GM19324 (cell line): Measurements from ENCODE around the gene TOMM5.

Source experiments
- ATAC-seq: cut with Tn5 transposase; IDR thresholded peaks from one replicate; pipeline ENCODE4 v1.9.1; 2021; ENCODE audit warnings: mild to moderate bottlenecking, moderate library complexity; ENCODE audit not compliant: unreplicated experiment, low FRiP score

Gene TOMM5

DNA sequence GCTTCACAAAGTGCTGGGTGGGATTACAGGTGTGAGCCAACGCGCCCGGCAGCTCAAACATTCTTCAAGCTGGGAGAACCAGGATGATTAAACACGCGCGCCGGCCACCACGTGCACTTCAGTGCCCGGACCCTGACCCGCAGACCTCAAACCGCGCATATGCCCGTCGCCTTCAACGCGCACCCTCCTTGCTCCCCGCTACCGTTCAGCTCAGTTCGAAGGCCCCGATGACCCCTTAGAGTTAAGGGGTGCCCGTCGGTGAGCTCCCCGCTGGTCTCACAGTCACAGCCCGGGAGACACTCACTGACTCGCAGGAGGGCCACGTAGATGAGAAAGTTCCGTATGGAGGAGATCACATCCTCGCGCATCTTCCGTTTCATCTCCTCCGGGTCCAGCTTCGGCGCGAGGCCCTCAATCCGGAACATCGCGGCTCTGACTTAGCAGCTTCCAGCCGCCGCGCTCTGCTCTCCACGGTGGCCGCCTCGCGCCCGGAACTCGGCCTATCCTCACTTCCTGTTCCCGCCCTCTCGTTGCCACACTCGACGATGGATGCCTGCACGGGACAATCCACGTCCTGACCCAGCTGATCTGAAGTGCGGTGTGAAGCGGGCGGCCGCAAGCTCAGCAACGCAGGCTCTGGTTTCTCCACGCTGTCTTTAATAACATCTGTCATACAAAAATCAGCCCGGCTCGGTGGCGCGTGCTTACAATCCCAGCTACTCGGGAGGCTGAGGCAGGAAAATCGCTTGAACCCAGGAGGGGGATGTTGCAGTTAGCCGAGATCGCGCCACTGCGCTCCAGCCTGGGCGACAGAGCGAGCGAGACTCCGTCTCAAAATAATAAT, at the start of gene TOMM5:
TOMM5 (minus strand) TSS at position 490 of the 844 bp plus-strand sequence; CDS start at position 425, 65 bp downstream.
- peak; percentile 86 for ATAC-seq

DNA sequence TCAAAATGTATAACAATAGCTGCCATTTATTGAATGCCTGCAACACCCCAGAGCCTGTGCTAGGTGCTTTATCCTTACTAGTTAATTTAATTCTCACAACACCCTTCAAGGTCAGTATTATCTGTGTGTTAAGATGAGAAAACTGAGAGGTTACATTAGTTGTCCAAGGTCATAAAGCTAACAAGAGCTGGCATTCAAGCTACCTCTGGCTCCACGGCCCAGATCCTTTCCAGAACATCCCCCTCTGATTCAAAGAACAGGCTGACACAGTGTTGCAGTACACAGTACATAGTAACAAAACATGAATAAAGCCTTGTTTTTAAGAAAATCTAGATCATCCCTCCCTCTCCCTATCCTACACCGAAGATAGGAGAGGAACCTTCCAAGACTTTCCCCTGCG, 48.9 kb upstream of the TOMM5 start:
- no peak for ATAC-seq

DNA sequence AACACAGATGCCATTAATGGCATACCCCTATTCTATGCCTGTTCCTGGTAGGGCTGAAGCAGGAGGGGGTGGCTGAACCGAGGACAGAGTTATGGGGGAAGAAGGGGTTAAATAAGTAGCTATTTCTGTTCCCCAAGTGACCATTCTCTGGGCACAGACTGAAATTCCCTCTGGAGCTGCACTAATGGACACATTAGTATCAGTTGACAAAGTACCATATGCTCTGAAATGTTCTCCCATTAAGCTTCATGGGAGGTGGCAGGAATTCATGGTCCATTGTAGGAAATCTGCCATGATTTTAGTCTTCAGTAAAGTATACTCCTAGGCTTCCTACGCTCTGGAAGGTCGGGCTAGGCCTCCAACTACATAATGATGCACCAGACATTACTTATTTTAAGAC, 47.8 kb upstream of the TOMM5 start:
- ATAC-seq, result no peak

DNA sequence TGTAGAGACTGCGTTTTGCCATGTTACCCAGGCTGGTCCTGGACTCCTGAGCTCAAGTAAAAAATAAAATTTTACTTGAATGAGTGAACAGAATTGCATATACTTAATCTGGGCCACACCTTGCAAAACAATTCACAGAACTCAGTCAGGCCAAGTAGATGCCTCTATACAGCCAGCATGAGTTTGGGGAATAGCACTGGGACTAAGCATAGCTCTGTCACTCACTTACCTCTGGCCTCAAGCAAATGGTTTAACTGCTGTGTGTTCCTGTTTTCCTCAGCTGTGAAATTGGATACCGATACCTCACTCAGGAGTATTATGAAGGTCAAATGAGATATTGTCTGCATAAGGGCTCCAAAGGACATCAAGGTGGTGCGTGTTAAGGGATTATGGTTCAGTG, 47.4 kb upstream of the TOMM5 start:
- ATAC-seq, result no peak

DNA sequence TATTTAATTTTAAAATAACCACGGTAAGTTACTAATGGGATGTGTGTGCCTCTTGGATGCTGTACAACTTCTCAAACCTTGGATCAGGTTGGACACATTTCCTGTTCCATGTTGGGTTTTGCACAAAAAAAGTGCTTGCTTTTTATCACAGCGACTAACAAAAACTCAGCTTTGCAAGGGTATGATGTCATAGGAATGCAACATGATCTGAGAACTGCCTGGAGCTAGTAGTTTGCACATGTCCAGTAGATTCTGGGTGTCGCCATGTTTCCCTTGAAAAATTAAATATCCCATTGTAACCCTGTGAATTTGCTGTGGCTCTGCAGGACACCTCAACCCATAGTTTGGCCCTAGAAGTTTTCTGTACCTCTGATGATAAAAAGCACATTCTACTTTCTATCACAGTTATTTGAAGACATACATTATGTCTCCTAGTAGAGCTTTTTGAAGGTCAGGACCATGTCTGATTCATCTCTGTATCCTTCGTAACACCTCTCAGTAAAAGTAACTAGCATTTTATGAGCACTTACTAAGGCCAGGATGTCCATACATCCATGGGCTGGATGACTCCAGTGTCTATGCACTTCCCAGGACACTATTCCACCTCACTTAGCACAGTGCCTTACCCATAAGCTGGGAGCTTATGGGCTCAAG, 46.8 kb upstream of the TOMM5 start:
- ATAC-seq, result no peak

DNA sequence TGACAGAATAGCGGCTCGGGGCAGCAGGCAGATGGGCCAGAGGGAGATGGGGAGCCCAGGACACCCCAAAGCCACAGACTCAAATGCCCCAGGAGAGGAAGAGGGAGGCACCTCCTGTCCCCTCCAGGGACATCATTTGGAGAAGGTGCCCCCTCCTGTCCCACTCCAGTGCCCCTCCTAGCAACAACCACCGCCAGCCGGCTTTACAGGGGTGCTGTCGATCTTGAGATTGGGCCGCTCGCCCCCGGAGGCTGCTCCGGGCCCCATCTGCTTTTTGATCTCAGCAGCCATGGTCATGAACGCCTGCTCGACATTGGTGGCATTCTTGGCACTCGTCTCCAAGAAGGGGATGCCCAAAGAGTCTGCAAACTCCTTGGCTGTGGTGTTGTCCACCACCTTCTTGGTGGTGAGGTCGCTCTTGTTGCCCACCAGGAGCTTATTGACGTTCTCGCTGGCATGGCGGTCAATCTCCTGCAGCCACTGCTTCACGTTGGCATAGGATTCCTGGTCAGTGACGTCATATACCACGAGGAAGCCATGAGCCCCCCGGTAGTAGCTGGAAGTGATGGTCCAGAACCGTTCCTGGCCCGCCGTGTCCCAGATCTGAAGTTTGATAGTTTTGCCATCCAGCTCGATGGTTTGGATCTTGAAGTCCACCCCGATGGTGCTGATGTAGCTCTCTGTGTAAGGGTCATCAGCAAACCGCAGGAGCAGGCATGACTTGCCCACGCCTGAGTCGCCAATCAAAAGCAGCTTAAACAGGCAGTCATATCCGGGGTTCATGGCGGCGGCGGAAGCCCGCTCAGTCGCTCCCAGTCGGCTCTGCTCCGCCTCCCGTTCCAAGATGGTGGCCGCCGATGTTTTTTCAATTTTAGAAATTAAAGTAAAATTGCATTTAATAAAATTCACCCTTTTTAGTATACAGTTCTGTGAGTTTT, 44.4 kb upstream of the TOMM5 start:
- no peak for ATAC-seq

DNA sequence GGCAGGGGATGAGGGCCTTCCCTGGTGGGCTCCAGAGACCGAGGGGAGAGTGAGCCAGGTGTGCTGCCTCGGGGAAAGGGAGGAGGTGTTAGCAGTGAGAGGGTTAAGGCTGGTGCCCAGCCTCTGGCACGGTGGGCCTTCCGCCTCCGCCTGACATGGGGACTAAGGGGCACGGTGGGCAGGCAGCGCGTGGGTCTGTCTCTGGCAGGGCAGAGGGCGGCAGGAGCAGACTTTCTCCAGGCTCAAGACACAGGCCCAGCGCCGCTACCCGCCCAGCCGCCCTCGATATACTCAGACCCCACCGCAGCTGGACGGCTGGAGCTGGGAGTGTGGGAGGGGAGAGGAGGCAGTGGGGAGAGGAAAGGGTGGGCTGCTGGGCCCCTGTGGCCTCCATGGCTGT, 43.4 kb upstream of the TOMM5 start:
- no peak for ATAC-seq

DNA sequence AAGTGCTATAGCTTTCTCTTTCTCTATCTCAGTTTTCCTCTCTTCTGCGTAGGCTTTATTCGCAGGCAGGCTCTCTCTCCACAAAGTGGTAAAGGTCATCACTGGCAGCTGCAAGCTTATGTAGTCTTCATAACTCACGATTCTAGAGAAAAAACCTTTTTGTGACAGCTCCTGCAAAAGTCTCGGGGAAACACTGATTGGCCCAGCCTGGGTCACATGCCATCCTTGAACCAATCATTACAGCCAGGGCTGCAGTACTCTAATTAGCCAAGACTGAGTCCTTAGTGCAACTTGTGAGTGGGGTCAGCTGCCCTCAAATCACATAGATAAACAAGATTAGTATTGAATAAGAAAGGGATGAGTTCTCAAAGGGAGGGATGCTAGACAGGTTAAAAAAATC, 40.1 kb upstream of the TOMM5 start:
- ATAC-seq, result no peak

DNA sequence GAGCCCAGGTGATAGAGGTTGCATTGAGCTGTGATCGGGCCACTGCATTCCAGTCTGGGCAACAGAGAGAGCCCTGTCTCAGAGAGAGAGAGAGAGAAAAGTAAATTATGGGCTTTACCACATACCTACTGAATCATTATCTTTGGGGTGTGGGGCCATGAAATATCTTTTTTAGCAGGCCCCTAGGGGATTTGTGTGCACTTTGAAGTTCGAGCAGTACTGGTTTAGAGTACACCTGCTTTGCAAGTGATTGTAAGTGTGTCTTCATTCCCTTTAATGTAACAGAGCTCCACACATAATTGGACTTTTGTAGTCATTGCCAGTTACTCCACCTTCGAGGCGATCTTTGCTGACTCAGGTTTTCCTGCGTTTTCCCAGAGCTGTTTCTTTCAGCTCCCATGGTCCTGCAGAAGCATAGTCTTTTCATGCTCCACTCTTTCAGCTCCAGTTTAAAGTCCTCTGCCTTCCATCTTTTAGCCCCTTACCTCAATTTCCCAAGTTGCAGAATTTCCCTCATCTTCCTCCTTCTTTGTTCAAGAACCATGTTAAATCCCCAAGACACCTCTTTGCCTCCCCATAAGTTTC, 34.4 kb upstream of the TOMM5 start:
- ATAC-seq, result no peak

DNA sequence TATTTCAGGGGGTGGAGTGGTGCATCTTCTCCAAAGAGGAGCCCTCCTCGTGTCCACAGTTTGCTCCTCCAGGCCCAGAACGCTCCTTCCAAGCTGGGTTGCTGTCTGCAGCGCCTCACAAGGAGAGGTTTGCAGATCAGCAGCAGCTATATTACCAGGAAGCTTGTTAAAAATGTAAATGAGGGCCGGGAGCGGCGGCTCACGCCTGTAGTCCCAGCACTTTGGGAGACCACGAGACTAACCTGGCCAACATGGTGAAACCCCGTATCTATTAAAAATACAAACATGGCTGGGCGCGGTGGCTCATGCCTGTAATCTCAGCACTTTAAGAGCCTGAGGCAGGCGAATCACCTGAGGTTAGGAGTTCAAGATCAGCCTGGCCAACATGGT, 33.4 kb upstream of the TOMM5 start:
- ATAC-seq, result no peak

DNA sequence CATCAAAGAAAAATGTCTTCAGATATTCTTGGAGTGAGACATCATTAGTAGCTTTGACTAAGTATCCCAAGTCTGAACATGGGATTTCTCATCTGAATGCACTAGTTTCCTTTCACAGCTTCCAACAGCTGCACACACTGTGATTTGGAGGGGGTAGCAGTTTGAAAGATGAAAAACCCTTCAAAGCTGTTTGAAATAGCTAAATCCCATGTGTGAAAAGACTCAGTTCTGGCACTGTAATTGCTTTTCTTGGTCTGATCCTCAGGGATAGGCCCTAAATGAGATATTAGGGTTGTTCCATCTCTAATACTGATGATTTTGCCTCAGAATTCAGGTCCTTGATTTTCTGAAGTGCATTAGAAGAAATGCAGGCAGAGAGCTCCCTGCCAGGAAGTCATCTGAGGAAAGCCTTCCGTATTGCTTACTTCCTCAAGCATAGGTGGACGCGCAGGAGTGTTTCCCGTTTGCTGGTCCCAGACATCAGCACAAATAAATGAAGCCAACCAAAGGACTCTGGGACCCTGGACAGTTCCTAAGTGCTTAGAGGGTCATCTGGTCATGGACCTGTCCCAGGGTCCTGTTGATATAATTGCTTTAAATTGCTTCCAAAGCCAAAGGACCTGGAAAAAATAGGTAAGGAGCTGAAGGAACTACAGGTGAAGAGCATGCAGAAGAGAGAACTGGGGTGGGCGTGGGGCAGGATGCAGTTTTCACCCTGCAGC, 32.8 kb upstream of the TOMM5 start:
- no peak for ATAC-seq

DNA sequence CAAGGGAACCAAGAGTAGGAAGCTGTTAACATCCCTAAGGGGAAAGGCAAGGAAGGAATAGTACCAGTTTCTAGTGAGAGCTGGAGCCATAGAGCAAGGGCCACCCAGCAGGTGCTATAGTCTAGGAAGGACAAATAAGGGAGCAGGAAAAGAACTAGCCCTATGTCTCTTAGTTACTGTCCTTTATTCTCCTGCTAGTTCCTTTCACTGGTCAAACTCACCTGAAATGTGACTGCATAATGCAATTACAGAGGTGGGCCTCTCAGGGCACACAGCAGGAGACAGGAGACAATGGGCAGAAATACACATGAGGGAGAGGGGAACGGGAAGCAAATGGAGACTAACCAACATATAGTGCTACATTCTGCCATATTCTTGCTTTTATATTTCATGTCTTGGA, 31.7 kb upstream of the TOMM5 start:
- ATAC-seq, result no peak

DNA sequence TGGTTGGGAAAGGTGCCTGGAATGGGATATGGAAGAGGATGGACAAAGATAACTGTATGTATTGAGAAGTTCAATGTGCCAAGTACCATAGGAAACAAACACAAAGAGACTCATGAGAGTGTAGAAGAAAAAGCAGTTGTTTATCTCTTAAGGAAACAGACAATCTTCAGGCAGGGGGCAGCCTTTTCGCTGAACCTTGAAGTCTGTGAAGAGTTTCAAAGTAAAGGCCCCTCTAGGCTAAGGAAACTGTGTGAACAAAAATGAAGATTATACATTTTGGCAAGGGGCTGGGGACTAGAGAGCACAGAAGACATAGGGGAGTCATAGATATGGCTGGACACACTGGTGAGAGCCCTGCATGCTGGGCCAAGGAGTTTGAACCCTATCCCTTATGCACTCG, 30.9 kb upstream of the TOMM5 start:
- no peak for ATAC-seq

DNA sequence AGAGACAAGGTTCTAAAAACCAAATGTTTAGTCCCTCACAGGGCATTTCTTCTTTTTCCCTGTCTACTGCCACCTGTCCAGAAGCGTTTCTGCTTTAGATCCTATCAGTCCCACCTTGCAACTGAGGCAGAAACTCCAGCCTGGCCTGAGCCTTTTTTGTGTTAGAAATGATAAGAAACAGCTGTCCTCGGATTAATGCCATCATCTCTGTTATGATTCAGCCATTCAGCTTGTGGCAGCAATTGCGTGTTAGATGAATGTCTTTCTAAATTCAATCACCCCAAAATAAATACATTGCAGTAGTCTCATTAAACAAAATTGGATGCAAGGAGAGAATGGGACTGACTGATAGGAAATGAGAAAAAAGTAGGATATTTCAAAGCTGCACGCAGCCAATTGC, 30.1 kb upstream of the TOMM5 start:
- no peak for ATAC-seq

DNA sequence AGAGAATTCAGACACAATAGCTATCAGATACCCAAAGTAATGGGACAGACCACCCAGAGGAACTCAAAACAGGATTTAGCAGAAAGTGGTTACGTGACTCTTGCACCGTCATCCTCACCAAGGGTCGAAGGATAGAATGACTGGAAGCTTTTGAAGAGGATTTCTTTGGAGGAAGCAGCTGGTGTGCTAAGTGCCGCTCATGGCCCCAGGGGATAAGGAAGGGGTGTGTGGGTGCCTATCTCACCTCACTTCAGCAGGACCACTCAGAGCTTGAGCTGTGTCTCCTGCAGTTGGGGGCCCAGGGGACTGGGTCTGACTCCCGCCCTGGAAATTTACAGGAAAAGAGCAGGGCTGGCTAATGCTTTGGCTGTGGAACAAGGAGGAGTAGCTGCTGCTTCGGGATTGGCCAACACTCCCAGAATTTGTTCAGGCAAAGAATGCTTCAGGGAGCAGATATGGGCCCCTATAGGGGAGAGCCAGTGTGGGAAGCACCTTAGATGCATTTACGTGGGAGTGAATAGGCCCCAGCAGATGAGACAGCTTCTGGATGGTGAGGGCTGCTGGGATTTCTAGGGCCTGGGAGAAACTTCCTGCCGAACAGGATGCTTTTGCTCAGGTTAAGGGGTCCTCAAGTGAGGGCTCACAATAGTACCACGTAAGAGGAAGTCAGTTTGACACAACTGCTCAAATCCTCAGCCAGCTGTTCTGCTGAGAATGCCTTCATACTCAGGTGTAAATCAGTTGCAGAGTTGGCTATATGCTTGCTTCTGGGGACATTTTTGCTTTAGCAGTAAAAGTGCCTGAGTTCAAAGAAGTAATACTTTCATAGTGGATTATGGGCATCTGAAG, 29.1 kb upstream of the TOMM5 start:
- no peak for ATAC-seq

DNA sequence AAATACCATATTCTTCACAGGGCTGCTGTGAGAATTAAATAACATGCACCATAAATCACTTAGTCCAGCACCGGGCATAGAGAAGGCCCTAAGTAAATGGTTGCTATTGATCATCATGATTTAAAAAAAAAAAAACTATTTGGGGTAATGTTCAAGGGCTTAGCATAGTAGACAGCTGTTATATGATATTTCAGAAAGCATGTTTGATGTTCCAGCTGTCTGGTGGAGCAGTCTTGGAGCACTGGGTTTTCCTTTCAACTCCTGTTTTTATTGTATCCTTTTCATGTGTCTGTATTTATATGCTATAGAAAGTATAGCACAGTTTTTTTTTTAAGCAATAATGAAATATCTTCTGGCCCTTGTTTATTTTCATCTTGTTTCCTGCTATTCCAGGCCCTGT, 28.0 kb upstream of the TOMM5 start:
- no peak for ATAC-seq

DNA sequence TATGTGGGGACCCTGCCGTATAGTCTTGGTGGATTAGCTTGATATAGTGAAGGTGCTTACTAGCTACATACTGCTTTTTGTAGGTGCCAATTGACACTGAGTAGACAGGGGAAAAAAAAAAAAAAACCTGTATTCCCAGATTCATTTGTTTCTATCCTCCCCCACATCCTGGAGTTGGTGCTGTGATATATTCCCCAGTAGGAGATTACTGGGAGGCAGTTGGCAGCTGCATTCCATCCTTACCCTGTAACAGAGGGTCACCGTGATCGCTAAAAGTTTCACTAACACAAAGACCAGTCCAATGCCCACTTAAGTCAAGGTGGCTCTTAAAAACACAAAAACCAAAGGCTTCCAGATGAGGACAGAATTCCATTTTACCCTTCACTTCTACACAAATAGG, 27.4 kb upstream of the TOMM5 start:
- no peak for ATAC-seq

DNA sequence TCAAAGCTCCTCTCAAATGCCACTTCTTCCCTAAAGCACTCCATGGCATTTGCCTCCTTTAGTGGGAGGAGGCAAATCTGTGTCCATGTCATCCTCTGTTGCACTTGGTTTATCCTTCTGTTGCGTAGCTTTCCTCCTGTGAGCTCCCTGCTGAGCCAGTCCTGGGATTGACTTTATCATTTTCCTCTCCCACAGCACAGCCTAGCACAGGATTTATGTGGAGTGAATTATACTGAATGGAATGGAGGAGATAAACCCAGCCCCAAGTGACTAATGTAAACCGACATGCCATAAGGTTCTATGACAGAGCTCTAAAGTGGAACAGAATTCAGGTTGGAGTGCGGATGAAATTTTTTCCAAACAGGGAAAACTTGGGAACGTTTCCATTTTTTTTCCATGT, 26.4 kb upstream of the TOMM5 start:
- ATAC-seq, result no peak

DNA sequence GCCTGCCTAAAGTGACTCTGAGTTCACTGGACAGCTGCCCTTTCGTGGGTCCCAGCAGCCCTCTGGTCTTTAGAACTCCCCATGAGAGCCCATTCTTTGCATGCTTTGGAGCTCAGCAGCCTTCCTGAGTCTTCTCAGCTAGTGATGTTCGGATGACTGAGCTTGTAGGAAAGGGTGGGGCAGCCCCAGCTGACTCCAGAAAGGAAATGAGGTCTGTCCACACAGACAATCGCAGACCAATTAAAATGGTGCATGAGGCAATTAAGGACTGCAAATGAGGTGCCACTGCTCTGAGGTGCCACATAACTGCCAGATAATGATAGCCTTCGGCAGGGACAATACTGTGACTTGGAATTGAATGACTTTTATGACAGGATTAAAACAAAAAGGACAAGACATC, 25.4 kb upstream of the TOMM5 start:
- ATAC-seq, result no peak
